NCI-H446 (cell line): ENCODE data around the gene TOM1.

Source experiments
- DNase-seq, 2 experiments: peaks; one replicate each; lab custom pipeline; 2025; lab: John Stamatoyannopoulos, UW

The TOM1 gene

DNA sequence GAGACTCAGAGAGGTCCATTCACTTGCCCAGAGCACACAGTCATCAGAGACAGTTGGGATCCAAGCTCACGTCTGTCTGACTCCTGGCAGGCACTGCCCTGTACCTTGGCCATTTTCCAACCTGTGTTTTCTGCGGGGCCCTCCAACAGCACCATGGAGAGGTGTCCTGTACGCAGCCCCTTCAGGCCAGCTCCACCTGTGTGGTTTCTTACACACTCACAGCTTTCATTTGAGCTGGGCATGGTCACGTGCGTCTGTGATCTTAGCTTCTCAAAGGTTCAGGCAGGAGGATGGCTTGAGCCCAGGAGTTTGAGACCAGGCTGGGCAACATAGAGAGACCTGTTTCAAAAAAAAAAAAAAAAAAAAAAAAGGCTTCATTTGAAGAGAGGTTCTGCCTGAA is 24.4 kb downstream of the TOM1 start:
- DNase-seq = no peak

DNA sequence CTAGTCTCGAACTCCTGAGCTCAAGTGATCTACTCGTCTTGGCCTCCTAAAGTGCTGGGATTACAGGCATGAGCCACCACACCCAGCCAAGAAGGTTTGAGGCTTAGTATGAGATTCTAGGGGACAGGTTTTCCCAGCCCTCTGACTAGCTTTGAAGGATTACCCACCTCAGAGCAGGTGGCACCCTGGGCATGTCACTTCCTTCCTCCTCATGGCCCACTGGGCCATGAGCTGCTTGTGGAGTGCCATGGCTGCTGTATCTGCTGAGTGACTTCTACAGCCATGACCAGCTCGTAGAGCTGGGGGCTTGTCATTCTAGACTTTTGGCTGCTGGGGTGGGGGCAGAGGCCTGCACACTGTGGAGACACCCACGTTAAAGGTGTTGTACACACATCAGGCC is 25.1 kb downstream of the TOM1 start:
- DNase-seq = no peak

DNA sequence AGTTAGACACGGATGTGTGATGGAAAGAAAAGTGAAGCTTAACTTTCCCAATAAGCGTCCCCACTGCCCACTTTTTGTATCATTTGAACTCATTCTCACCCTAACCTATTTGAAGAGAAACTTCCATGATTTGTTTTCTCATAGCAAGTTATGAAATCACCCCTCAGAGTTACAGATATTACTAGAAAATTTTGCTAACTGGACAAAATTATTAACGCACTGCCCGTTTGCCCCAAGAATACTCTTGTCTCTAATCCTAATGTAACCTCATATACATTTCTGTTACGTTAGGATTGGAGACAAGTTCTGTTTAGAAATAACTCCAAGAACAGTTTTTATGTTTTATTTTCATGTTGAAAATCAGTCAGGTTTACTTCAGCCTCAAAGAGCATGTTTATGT is 25.5 kb downstream of the TOM1 start:
- no peak for DNase-seq

DNA sequence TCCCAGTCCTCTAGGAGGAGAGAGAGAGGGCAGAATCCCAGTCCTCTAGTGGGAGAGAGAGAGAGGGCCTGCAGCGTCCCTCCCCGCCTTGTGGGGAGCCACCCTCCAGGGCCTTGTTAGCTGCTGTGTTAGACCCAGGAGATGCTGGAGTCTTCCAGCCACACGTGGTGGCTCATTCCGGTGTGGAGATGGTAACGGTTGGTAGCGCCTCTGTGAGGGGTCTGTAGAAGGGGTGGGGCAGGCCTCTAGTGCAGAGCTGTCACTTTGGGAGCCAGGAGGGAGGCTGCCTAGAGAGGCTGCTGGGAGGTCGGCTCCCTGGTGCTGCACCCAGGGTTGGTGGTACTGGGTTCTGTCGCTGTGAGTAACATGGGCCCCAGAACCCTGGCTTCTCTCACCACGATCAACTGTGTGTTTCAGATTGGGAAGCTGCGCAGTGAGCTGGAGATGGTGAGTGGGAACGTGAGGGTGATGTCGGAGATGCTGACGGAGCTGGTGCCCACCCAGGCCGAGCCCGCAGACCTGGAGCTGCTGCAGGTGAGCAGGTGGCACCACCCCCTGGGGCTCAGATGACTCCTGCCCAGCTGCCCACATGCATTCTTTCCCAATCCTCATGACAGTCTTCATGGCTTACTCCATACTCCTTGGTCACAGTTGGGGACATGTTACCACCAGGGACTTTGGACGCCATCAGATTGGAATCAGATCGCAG is 27.3 kb downstream of the TOM1 start:
- DNase-seq = no peak

DNA sequence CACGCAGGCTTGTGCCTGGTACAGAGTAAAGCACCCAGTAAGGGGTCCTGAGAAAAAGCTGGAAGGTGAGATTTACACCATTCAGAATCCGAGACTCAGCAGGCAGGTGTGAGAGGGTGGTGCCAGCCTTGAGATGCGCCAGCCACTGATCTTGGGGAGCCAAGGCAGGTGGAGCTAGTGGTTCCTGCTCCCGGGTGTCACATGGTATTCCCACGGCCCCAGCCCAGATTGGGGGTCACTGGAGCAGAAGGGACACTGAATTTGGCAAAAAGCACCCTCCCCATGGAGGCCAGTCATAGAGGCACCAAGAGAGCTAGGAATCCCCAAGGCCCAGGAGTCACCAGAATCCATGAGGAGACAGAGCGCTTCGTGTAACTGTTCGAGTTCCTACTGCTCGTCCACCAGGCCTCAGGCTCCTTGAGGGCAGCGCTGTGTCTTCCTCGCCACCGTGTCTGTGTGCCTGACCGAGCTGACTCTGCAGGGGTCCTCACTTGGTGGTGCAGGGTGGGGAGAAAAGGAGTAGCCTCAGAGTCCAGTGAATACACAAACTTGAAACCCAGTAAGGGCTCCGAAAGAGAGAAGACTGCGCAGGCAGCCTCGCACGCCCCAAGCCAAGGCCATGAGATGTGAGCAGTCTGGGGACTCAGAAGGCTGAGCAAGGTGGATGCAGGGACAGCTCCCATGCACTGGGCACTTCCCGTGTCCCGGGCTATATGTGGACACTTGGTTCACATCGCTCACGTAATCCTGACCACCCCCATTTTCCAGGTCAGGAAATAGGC is 28.2 kb downstream of the TOM1 start:
- no peak for DNase-seq

DNA sequence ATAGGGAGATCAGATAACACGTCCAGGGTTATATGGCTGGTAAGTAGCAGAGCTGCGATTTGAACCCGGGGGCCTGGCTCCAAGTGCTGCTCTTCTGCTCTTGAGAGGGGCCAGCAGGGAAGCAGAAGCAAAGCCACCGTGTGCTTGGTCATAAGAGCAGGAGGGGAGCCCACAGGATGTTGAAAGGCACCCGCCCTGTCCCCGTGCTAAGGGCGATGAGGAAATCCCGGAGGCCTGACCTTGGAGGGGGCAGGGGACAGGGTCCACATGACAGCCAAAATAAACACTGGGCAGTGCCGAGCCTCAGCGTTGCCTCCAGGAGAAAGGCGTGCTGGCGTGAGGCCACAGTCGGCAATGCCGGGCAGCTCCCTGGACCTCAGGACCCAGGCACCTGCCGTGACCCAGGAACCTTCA is 28.8 kb downstream of the TOM1 start:
- no peak for DNase-seq

DNA sequence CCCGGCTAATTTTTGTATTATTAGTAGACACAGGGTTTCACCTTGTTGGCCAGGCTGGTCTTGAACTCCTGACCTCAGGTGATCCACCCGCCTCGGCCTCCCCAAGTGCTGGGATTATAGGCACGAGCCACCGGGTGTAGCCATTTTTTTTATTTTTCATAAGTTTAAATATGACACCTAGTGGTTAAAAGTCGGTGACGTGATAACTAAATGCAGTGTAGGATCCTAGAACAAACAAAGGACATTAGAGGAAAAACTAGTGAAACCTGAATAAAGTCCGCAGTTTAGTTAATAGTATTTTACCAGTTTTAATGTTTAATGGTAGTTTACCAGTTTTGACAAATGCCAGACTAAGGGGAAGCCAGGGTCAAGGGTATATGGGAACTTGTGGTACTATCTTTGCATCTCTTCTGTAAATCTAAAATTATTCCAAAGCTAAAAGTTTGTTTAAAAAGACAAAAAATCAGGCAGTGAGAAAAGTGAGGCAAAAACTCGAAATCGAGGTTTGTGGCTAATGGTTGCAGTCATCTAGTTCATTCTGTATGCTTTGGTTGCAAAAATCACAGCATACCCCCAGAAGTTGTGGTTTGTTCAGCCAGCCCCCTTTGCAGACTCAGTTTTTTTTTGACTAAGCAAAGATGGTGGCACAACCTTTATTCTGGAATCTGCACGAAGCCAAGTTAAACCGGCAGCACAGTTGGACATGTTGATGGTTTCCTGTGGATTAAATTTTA is 29.6 kb downstream of the TOM1 start:
- DNase-seq = no peak

DNA sequence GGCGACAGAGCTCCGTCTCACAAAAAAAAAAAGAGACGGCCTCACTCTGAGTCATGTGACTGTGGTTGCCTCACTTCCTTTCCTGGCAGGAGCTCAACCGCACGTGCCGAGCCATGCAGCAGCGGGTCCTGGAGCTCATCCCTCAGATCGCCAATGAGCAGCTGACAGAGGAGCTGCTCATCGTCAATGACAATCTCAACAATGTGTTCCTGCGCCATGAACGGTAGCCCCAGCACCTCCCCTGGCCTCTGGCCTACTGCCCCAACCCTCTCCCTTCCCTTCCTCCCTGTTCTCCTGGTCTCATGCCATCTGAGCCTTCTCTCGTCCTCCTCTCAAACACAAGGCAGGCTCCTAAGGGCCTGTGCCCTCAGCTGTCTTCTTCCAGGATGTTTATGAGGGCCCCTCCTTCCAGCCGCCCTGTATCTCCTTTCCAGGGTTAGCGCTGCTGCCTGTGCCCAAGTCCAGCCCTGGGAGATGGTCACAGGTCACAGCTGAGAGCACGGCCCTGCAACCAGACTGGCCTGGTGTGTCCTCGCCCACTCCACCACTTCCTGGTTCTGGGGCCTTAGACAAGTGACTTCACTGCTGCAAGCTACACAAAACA is 30.7 kb downstream of the TOM1 start:
- DNase-seq = no peak

DNA sequence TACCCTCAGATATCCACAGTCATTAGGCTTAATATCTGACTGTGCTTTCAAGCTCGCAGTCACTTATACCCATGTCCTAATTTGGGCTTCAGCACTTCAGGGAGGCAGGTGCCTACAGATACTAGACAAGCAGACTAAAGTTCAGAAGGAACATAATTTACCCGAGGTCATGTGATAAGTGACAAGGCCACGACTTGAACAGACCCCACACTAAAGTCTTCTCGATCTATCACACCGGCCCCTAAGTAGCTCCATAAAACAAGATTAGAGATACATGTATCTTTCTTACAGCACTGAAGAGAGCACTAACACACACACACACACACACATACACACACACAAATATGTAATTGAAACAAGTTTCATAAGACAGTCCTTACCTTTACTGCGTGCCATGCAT is 32.6 kb downstream of the TOM1 start:
- DNase-seq = no peak

DNA sequence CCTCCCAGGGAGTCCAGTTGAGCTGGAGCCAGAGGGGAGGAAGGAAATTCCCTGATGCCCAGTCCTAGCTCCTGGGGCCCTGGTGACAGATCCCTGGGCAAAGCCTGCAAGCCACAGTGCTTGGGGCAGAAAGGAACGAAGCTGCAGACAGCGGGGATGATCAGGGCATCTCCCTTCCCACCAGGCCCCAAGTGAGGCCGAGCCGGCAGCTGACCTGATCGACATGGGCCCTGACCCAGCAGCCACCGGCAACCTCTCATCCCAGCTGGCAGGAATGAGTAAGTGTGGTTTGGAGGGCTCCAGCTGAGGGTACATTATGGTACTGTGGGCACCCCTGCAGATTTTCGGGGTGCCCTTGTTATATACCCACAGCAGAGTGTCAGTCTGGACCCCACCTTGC is 33.5 kb downstream of the TOM1 start:
- no peak for DNase-seq

DNA sequence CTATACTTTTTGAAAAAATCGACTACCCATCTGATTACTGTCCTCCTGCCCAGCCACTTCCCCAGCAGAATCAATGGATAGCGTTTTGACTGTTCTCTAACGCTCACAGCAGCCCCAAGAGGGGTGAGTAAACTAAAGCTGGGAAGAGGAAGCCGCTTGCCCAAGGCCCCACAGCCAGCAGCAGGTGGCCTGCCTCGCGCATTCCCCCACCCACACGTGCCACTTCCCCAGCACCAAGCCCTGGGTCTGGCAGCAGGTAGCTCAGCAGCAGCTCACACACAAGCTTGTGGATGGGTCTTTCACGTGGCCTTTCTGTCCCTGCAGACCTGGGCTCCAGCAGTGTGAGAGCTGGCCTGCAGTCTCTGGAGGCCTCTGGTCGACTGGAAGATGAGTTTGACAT is 34.3 kb downstream of the TOM1 start:
- no peak for DNase-seq

DNA sequence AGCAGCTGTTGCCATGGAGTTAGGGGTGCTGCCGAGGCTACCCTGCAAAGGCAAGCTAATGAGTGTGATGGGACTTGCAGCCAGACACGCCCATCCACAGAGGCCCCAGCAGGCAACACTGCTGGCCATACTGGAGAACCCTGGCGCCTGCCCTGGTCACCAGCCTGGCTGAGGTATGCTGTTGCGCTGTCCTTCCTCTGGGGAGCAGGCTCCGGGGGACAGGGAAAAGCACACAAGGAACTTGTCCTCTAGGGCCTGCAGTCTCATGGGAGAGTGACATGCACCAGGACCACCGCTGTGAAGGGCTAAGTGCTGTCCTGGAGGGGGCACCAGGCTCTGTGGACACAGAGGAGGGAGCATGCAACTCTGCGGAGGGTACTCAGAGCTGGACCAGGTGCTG is 35.8 kb downstream of the TOM1 start:
- no peak for DNase-seq

DNA sequence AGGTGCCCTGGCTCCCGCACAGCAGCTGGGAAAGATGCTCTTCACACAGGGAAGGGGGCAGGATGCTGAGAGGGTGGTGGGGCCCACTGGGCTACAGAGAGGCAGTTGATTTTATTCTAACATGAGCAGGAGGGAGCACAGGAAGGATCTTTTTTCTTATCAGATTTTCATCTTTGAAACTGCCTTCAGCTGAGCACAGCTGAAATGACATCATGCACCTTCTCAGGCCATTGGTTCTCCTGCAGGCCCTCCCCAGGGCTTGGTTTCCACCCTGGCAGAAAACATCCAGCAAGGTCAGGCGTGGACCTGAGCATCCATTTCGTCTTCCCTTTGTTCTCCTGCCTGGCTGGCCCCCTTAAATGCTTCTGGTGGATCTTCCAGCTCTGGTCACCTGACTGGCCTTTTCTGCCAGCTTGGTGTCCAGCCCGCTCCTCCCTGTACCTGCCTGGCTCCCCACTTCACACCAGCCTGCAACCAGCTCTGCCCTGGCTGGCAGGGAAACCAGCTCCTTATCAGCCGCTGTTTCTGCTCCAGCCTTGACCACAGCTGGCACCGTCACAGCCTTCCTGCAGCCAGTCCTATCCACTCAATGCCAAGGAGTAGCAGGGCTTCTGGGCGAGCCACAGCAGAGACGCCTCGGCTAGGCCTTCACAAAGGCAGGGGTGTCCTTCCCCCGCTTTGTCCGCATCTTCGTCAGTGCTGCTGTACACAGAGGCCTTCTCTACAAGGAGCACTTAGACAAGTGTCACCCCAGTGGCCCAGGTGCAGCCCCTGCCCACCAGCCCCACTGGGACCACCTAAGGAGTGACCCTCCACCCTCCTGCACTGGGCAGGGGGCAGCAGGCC is 36.5 kb downstream of the TOM1 start:
- no peak for DNase-seq

DNA sequence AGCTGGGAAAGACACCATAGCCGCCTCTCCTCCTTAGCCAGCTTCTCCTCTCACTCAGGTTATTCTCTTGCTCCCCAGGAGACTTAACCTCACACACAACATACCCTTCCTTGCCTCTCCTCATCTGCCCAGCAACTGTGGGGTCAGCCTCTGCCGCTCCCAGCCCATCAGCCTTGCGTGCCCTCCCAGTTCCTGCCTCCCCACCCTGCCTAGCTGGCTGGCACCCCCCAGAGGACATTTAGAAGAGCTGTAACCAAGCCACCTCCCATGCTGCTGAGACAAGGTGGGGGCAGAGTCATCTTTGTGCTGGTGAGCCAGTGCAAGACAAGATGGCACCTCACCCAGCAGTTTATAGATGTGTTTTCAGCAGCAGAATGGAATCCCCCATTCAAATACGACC is 38.2 kb downstream of the TOM1 start:
- DNase-seq = no peak

DNA sequence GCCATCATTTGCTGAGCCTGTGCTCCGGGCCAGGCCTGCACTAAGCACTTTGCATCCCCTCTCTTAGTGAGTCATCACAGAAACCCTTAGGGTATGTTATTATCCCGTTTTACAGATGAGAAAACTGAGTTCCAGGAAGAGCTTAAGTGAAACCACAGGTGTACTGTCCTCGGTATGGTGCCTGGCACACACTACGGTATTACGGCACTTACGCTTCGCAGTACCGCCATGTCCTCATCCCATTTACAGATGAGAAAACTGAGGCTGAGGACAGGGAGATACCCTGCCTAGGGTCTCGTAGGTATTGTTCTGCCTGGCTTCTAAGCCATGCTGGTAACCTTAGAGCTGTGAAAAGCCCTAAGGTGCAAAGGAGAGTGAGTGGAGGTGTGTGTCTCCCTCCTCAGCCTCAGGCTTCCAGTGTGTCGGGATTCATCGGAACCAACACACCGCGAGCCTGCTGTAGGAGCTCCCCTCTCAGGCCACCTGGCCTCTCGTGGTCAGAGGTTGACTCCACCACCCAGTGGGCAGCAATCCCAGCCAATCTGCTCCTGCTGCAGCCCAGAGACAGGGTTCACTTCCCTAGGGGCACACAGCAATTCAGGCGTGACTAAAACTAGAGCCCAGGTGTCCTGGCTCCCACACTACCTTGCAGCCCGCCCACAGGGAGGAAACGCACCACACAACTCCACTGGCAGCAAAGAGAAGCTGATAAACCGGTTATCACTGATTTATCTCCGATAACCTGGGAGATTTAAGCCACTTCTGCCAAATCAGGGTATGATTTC is 41.6 kb downstream of the TOM1 start:
- DNase-seq = no peak

DNA sequence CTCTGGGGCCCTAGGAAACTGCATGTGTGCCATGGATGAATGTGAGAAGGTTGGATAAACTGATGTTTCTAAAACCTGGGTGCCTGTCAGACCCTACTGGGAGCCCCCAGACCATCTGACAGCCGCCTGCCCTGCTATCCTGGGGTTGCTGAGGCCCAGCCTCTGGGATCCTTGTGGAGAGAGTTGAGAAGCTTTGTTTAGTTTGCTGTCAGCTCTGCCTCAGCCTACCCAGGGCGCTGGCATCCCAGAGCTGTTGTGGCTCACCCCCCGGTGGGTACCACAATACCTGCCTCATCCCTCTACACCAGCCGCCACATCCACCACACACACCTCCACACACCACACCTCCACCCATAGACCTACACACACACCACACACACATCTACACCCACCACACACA is 42.7 kb downstream of the TOM1 start:
- no peak for DNase-seq

DNA sequence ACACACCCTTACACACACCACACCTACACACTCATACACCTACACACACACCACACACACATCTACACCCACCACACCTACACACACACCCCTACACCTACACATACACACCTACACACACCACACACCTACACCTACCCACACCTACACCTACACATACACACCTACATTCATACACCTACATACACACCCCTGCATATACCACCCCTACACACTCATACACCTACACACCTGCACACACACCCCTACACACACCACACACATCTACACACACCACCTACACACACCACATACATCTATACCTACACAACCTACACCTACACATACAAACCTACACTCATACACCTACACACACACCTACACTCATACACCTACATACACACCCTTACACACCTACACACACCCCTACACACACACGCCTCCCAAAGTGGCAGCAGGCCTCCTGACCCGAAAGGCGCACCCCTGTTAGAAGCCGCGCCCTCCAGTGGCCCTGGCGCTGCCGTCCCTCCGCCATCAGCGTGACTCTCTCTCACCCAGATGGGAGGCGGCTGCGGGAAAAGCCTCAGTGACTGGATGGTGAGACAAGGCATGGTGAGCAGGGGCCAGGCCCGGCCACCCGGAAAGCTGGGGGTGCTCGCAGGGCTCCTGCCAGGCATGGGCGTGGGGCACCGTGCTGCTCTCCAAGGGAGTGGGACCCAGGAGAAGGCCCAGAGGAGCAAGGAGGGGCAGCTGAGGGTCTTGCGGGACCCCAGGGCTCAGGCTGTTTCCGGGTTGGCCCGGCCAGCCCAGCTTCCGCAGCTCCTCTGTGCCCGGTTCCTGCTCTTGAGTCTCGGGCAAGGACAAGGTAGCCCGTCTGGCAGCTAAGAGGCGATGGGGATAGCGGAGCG is 44.2 kb downstream of the TOM1 start:
- no peak for DNase-seq

DNA sequence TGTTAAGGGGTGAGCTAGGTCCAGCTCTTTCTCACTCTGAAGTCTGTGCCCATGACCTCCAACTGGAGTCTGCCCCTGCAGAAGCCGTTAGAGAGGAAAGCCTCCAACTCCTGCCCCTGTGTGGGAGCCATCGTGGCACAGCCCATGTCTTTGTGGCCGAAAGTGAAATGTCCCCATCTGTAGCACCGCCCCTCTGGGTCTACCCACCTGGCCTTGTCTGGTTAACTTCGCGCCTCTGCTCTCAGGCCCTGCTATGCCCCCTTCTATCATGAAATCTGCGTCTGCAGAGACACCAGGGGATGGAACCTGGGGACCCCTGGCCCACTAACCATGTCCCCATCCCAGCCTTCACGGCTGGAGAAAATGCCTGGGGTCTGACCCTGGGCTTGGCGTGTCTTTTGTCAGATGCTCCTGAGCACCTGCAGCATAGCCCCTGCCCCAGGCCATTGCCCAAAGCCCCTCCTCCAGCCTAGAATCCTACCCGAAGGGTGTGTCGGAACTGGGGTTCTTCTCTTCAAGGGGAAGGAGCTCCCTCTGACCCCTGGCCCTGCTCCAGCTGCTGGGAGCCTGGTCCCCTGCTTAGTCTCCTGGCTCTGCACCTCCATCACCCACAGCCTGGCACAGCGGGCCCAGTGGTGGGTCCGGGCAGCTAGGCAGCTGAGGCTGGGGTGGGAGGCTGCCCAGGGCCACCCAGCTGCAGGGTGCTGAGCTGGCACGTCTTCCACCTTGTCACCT is 45.4 kb downstream of the TOM1 start:
- no peak for DNase-seq

DNA sequence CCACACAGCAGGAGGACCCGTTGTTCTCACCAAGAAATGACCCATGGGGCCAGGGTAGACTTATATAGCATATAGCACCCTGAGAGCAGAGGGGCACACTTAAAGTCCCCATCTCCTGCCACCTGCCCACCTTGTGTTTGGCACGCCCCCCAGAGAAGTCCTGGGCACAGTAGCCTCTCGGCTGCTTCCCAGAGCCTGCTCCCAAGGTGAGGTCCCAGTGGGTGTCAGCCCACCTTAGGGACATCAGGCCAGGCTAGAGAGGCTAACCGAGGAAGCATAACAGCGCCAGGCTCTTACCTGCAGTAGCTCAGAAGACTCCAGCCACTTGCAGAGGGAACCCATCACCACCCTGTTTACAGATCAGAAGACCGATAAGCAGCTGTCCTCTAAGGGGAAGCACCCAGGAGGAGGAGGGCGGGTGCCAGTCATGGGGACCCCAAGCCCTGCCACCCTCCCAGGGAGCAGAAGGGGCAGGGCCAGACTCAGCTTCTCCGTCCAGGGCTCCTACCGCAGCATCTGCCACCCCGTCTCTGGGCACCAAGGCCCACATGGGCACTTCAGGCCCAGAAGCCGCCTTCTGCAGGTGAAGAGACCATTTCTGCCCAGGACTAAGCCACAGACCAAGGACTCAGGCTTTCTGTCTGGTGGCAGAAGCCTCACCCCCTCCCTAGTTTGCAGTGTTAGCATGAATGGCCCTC is 46.3 kb downstream of the TOM1 start:
- DNase-seq = no peak
